Panc1 (cell line): Measurements from ENCODE around the gene LIMCH1. TPM values are rescaled to one million over a fixed set of nuclear protein-coding genes. Genes with fewer than 3 reads are reported as not detected.

Source experiments
- ATAC-seq: fragments of 200-7000 bp; cut with Tn5 transposase; 2 replicates; pipeline ENCODE4 v1.9.1; 2020; ENCODE audit warnings: mild to moderate bottlenecking, moderate library complexity
- BruUV-seq: library from RNA; stranded (reverse); fragments of 400-500 nt; replicated peaks from 2 replicates; lab custom pipeline; 2021; lab: Mats Ljungman, UMichigan
- CTCF ChIA-PET: fragments of 300-600 bp; sonication (Branson Sonifier 250); formaldehyde crosslinking; loops from one replicate; lab custom pipeline; 2022; ENCODE audit warnings: antibody characterized with exemption; lab: Charles Lee
- POLR2A ChIA-PET: fragments of 300-600 bp; sonication (Branson Sonifier 250); formaldehyde crosslinking; loops from one replicate; lab custom pipeline; 2022; ENCODE audit warnings: antibody characterized with exemption; lab: Charles Lee
- DNase-seq: peaks from one replicate; pipeline ENCODE4 v3.0.0-alpha.2; 2010; ENCODE audit warnings: low read depth, low spot score
- H3K27ac ChIP-seq: 2 replicates; pipeline ENCODE4 v1.5.1; 2011; ENCODE audit warnings: mild to moderate bottlenecking, low read length, inconsistent platforms
- H3K27me3 ChIP-seq: fragments of 200-500 bp; sonication (Bioruptor generic); 2 replicates; pipeline ENCODE4 v1.6.0; 2014; ENCODE audit warnings: low read length, inconsistent platforms; ENCODE audit not compliant: control insufficient read depth, insufficient read depth
- H3K36me3 ChIP-seq: fragments of 200-500 bp; sonication (Bioruptor generic); 2 replicates; pipeline ENCODE4 v1.5.1; 2014; ENCODE audit warnings: inconsistent platforms, mild to moderate bottlenecking, low read length, moderate library complexity; ENCODE audit not compliant: control insufficient read depth, insufficient read depth
- H3K4me1 ChIP-seq: 2 replicates; pipeline ENCODE4 v1.5.1; 2011; ENCODE audit warnings: inconsistent platforms, mild to moderate bottlenecking, low read length, moderate library complexity; ENCODE audit not compliant: control insufficient read depth, insufficient read depth
- H3K4me3 ChIP-seq, 2 experiments: 2 replicates each; pipeline ENCODE4 v1.5.1; 2011 to 2012; ENCODE audit warnings: low read depth in 2 of 2, low read length in 2 of 2, mild to moderate bottlenecking in 2 of 2, inconsistent platforms in 1 of 2, moderate library complexity in 1 of 2
- H3K9me3 ChIP-seq: fragments of 200-500 bp; sonication (Bioruptor generic); 2 replicates; pipeline ENCODE4 v1.5.1; 2014; ENCODE audit warnings: low read depth, mild to moderate bottlenecking, inconsistent platforms, low read length, moderate library complexity; ENCODE audit not compliant: control insufficient read depth, insufficient read depth
- POLR2AphosphoS5 ChIP-seq: IDR thresholded peaks from 2 replicates; pipeline ENCODE4 v1.6.1; 2012; ENCODE audit warnings: mild to moderate bottlenecking, low read depth, low read length, moderate library complexity
- SIN3A ChIP-seq: IDR thresholded peaks from 2 replicates; pipeline ENCODE4 v1.6.1; 2012; ENCODE audit warnings: low read depth, mild to moderate bottlenecking, low read length, moderate library complexity, borderline replicate concordance; ENCODE audit not compliant: insufficient read depth
- TCF7L2 ChIP-seq: IDR thresholded peaks from 2 replicates; pipeline ENCODE4 v1.6.1; 2011; ENCODE audit warnings: mild to moderate bottlenecking, low read depth, low read length, inconsistent platforms
- in situ Hi-C: cut with HindIII; loops from 2 replicates; pipeline ENCODE4 v1.10.0; 2016; ENCODE audit warnings: low sequenced_read_pairs, low pct_unique_long_range_greater_than_20kb
- intact Hi-C: fragments of 100-400 bp; cut with micrococcal nuclease; formaldehyde crosslinking; loops from one replicate; pipeline ENCODE4 v1.10.0; 2022; ENCODE audit not compliant: unreplicated experiment
- total RNA-seq: library from RNA; stranded (reverse); gene quantifications from one replicate; pipeline ENCODE4 v1.2.1, GENCODE V29; 2021; ENCODE audit not compliant: unreplicated experiment
- TF ChIP-seq, protein P1 (sequence below): fragments of 450-650 bp; IDR thresholded peaks from 2 replicates; pipeline ENCODE4 v1.5.1; 2017; ENCODE audit warnings: mild to moderate bottlenecking
- TF ChIP-seq, protein P2 (sequence below), 2 experiments: IDR thresholded peaks; 2 replicates each; pipeline ENCODE4 v1.6.1; 2011 to 2012; ENCODE audit warnings: low read depth in 2 of 2, control low read depth in 1 of 2, low read length in 1 of 2, mild to moderate bottlenecking in 1 of 2, moderate library complexity in 1 of 2; ENCODE audit not compliant: insufficient read depth in 1 of 2

The LIMCH1 gene
- total RNA-seq, 1 experiment from 2014 or later = 3.3 TPM

GRCh38 chr4:41533680-41534079, 4.3 kb upstream of the LIMCH1 start:
- Histone ChIP-seq H3K9me3 (no peaks in the 10 kb centered on the region), H3K27ac (no peak overlapping the region), H3K4me3 (no peak overlapping the region), H3K36me3 (no peaks in the 10 kb centered on the region), H3K27me3 (no peaks in the 10 kb centered on the region; the same call in 1 of the 2 replicates), H3K4me1 (no peaks in the 10 kb centered on the region)
- no TSS peak for BruUV-seq
- in situ Hi-C loops = no loop called here
- ChIA-PET CTCF (no interaction called here), POLR2A (no interaction called here)
- TF ChIP-seq POLR2AphosphoS5 = no peak
- TF ChIP-seq TCF7L2 = no peak
- TF ChIP-seq, protein P1, sequence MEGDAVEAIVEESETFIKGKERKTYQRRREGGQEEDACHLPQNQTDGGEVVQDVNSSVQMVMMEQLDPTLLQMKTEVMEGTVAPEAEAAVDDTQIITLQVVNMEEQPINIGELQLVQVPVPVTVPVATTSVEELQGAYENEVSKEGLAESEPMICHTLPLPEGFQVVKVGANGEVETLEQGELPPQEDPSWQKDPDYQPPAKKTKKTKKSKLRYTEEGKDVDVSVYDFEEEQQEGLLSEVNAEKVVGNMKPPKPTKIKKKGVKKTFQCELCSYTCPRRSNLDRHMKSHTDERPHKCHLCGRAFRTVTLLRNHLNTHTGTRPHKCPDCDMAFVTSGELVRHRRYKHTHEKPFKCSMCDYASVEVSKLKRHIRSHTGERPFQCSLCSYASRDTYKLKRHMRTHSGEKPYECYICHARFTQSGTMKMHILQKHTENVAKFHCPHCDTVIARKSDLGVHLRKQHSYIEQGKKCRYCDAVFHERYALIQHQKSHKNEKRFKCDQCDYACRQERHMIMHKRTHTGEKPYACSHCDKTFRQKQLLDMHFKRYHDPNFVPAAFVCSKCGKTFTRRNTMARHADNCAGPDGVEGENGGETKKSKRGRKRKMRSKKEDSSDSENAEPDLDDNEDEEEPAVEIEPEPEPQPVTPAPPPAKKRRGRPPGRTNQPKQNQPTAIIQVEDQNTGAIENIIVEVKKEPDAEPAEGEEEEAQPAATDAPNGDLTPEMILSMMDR = no peak
- DNase-seq (no peak), ATAC-seq (no peak)
- intact Hi-C loops = no loop called here

GRCh38 chr4:41534404-41534803, 3.6 kb upstream of the LIMCH1 start:
- Histone ChIP-seq H3K4me1 (no peaks in the 10 kb centered on the region), H3K9me3 (no peaks in the 10 kb centered on the region), H3K36me3 (no peaks in the 10 kb centered on the region), H3K27ac (no peak overlapping the region), H3K4me3 (no peak overlapping the region), H3K27me3 (no peaks in the 10 kb centered on the region; the same call in 1 of the 2 replicates)
- intact Hi-C loops = no loop called here
- ATAC-seq (no peak), DNase-seq (no peak)
- BruUV-seq = no TSS peak
- ChIA-PET CTCF (no interaction called here), POLR2A (no interaction called here)
- TF ChIP-seq, protein P2, sequence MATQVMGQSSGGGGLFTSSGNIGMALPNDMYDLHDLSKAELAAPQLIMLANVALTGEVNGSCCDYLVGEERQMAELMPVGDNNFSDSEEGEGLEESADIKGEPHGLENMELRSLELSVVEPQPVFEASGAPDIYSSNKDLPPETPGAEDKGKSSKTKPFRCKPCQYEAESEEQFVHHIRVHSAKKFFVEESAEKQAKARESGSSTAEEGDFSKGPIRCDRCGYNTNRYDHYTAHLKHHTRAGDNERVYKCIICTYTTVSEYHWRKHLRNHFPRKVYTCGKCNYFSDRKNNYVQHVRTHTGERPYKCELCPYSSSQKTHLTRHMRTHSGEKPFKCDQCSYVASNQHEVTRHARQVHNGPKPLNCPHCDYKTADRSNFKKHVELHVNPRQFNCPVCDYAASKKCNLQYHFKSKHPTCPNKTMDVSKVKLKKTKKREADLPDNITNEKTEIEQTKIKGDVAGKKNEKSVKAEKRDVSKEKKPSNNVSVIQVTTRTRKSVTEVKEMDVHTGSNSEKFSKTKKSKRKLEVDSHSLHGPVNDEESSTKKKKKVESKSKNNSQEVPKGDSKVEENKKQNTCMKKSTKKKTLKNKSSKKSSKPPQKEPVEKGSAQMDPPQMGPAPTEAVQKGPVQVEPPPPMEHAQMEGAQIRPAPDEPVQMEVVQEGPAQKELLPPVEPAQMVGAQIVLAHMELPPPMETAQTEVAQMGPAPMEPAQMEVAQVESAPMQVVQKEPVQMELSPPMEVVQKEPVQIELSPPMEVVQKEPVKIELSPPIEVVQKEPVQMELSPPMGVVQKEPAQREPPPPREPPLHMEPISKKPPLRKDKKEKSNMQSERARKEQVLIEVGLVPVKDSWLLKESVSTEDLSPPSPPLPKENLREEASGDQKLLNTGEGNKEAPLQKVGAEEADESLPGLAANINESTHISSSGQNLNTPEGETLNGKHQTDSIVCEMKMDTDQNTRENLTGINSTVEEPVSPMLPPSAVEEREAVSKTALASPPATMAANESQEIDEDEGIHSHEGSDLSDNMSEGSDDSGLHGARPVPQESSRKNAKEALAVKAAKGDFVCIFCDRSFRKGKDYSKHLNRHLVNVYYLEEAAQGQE (IDR thresholded peaks at IDR 0.05; ENCODE audit: insufficient read depth in 1 of 2, low read depth in 2 of 2, low read length in 1 of 2) = no peak
- TF ChIP-seq TCF7L2 = no peak
- TF ChIP-seq, protein P1 = no peak
- no peak for TF ChIP-seq POLR2AphosphoS5
- no peak for TF ChIP-seq SIN3A
- in situ Hi-C loops = no loop called here
